HepG2 (cell line): ENCODE measurements around the gene CMTM8. TPM values are rescaled to one million over a fixed set of nuclear protein-coding genes. Genes with fewer than 3 reads are reported as not detected.
A peak's percentile ranks its signal among the peaks of the same experiment; 100 is the strongest.

Source experiments
- BCL6 ChIP-seq: IDR thresholded peaks from 2 replicates; pipeline ENCODE4 v1.6.1; 2016; ENCODE audit warnings: missing genetic modification reagents, missing compliant biosample characterization
- DNMT1 ChIP-seq: sonication (generic); formaldehyde crosslinking; IDR thresholded peaks from 2 replicates; pipeline ENCODE4 v1.5.1; 2020; ENCODE audit warnings: mild to moderate bottlenecking, missing genetic modification reagents
- GMEB1 ChIP-seq: sonication (generic); formaldehyde crosslinking; IDR thresholded peaks from 2 replicates; pipeline ENCODE4 v1.5.1; 2020; ENCODE audit warnings: missing genetic modification reagents, mild to moderate bottlenecking, borderline replicate concordance
- GZF1 ChIP-seq: sonication (generic); formaldehyde crosslinking; IDR thresholded peaks from 2 replicates; pipeline ENCODE4 v1.5.1; 2020; ENCODE audit warnings: mild to moderate bottlenecking, missing genetic modification reagents
- HCFC1 ChIP-seq: fragments of 150-350 bp; IDR thresholded peaks from 2 replicates; pipeline ENCODE4 v1.6.1; 2014; ENCODE audit warnings: low read depth, low read length
- KAT2B ChIP-seq: fragments of 150-350 bp; IDR thresholded peaks from 2 replicates; pipeline ENCODE4 v1.6.1; 2014; ENCODE audit warnings: low read depth, low read length, borderline replicate concordance
- SMAD9 ChIP-seq: sonication (generic); formaldehyde crosslinking; IDR thresholded peaks from 2 replicates; pipeline ENCODE4 v1.5.1; 2020; ENCODE audit warnings: mild to moderate bottlenecking, missing genetic modification reagents
- SP1 ChIP-seq, 2 experiments: fragments of 450-650 bp in 1 of 2; sonication (generic) in 1 of 2; formaldehyde crosslinking in 1 of 2; IDR thresholded peaks; 2 replicates each; pipeline versions ENCODE4 v1.4.0 to v1.6.1; 2016 to 2020; ENCODE audit warnings: missing genetic modification reagents in 1 of 2
- YY1 ChIP-seq: IDR thresholded peaks from 2 replicates; pipeline ENCODE4 v1.6.1; 2011; ENCODE audit warnings: low read length, low read depth, moderate library complexity, mild to moderate bottlenecking; ENCODE audit not compliant: insufficient read depth, insufficient replicate concordance
- ZNF205 ChIP-seq: IDR thresholded peaks from 2 replicates; pipeline ENCODE4 v1.6.1; 2018; ENCODE audit warnings: missing biosample characterization, missing genetic modification reagents
- ZNF574 ChIP-seq: sonication (generic); formaldehyde crosslinking; IDR thresholded peaks from 2 replicates; pipeline ENCODE4 v1.4.0; 2020; ENCODE audit warnings: missing genetic modification reagents
- ZNF775 ChIP-seq: sonication (generic); formaldehyde crosslinking; IDR thresholded peaks from 2 replicates; pipeline ENCODE4 v1.4.0; 2020; ENCODE audit warnings: missing genetic modification reagents, mild to moderate bottlenecking, moderate library complexity, borderline replicate concordance
- polyA plus RNA-seq, 8 experiments: library from polyadenylated mRNA; depleted of rRNA in 3 of 8; stranded (reverse) in 7 of 8; unstranded in 1 of 8; fragments of >200 nt; fragmentation: Illumina TruSeq in 4 of 8; extraction: Trizol in 4 of 8; gene quantifications; 2 replicates each; pipeline versions ENCODE4 v1.2.1 to v1.2.3, GENCODE V29; 2011 to 2016; ENCODE audit warnings: low read depth in 4 of 8, missing spikeins in 1 of 8, mixed read lengths in 1 of 8; ENCODE audit not compliant: insufficient read depth in 1 of 8
- total RNA-seq, 5 experiments: library from RNA; depleted of rRNA; stranded (reverse); fragments of >200 nt; fragmentation: Illumina TruSeq; extraction: Trizol; gene quantifications; 2 replicates each; pipeline ENCODE4 v1.2.3, GENCODE V29; 2016; ENCODE audit warnings: low read depth in 1 of 5
- TF ChIP-seq, protein P1 (sequence below): sonication (generic); formaldehyde crosslinking; IDR thresholded peaks from 2 replicates; pipeline ENCODE4 v1.4.0; 2020; ENCODE audit warnings: mild to moderate bottlenecking, missing genetic modification reagents, borderline replicate concordance
- TF ChIP-seq, protein P2 (sequence below): sonication (generic); formaldehyde crosslinking; IDR thresholded peaks from 2 replicates; pipeline ENCODE4 v1.5.0; 2020; ENCODE audit warnings: missing genetic modification reagents, mild to moderate bottlenecking, borderline replicate concordance

The CMTM8 gene
- total and polyA plus RNA-seq, 2 of the 13 experiments (the other 11 are each of a cell fraction or from before 2014, with no cell fraction given) = 8.9 to 15.8 TPM

DNA sequence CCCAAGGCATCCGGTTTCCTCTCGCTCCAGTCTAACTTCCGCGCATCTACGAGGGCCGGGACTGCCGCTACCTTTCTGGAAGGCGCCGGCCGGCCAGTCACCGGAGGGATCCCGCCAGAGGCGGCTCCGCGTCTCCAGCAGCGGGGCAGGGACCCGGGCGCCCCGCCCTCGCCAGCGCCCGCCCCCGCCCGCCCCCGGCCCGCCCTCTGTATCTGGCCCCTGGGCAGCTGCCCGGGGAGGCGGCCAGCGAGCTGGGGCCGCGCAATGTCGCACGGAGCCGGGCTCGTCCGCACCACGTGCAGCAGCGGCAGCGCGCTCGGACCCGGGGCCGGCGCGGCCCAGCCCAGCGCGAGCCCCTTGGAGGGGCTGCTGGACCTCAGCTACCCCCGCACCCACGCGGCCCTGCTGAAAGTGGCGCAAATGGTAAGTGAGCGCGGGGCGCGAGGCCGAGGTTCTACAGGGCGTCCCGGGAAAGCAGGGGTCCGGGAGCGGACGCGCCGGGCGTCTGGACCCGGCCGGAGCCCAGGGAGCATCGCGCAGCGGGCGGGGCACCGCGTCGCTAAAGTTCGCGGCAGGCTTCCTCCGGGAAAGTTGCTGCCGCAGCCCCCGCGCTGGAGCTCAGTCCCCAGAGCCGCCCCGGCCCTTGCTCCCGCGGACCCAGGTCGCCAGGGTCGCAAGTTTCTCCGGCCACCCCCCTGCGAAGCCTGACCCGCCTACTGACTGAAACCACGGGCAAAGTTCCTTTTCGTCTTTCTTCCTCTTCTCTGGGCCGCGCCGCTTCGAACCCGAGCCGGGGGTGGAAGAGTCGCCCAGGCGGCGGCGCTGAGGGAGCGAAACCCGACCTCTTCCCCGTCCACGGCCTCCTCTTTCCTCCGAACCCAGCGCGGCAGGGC is 153.4 kb downstream of the CMTM8 start, which contains the start of gene CMTM7 (continued):
- TF ChIP-seq ZNF574 (CRISPR knock-in tag) (no peak; the same call in 1 of the 2 replicates), GMEB1 (CRISPR knock-in tag) (peak; percentile 50; the same call in 1 of the 2 replicates), KAT2B (no peak), GZF1 (no peak), ZNF205 (CRISPR knock-in tag) (no peak; the same call in 1 of the 2 replicates), BCL6 (peak; percentile 8; the same call in 1 of the 2 replicates), ZNF775 (CRISPR knock-in tag) (no peak), HCFC1 (no peak), DNMT1 (CRISPR knock-in tag) (peak; percentile 19; the same call in 1 of the 2 replicates), SP1 (IDR thresholded peaks at IDR 0.05) (no peak), SP1 (CRISPR knock-in tag; IDR thresholded peaks at IDR 0.05) (no peak), SMAD9 (CRISPR knock-in tag) (no peak), YY1 (peak; percentile 45)
- TF ChIP-seq, protein P1, sequence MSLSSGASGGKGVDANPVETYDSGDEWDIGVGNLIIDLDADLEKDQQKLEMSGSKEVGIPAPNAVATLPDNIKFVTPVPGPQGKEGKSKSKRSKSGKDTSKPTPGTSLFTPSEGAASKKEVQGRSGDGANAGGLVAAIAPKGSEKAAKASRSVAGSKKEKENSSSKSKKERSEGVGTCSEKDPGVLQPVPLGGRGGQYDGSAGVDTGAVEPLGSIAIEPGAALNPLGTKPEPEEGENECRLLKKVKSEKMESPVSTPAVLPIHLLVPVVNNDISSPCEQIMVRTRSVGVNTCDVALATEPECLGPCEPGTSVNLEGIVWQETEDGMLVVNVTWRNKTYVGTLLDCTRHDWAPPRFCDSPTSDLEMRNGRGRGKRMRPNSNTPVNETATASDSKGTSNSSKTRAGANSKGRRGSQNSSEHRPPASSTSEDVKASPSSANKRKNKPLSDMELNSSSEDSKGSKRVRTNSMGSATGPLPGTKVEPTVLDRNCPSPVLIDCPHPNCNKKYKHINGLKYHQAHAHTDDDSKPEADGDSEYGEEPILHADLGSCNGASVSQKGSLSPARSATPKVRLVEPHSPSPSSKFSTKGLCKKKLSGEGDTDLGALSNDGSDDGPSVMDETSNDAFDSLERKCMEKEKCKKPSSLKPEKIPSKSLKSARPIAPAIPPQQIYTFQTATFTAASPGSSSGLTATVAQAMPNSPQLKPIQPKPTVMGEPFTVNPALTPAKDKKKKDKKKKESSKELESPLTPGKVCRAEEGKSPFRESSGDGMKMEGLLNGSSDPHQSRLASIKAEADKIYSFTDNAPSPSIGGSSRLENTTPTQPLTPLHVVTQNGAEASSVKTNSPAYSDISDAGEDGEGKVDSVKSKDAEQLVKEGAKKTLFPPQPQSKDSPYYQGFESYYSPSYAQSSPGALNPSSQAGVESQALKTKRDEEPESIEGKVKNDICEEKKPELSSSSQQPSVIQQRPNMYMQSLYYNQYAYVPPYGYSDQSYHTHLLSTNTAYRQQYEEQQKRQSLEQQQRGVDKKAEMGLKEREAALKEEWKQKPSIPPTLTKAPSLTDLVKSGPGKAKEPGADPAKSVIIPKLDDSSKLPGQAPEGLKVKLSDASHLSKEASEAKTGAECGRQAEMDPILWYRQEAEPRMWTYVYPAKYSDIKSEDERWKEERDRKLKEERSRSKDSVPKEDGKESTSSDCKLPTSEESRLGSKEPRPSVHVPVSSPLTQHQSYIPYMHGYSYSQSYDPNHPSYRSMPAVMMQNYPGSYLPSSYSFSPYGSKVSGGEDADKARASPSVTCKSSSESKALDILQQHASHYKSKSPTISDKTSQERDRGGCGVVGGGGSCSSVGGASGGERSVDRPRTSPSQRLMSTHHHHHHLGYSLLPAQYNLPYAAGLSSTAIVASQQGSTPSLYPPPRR (CRISPR knock-in tag) = no peak
- TF ChIP-seq, protein P2, sequence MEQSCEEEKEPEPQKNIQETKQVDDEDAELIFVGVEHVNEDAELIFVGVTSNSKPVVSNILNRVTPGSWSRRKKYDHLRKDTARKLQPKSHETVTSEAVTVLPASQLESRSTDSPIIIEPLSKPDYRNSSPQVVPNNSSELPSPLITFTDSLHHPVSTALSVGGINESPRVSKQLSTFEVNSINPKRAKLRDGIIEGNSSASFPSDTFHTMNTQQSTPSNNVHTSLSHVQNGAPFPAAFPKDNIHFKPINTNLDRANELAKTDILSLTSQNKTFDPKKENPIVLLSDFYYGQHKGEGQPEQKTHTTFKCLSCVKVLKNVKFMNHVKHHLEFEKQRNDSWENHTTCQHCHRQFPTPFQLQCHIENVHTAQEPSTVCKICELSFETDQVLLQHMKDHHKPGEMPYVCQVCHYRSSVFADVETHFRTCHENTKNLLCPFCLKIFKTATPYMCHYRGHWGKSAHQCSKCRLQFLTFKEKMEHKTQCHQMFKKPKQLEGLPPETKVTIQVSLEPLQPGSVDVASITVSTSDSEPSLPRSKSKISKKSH (CRISPR knock-in tag) = peak; percentile 75; the same call in 1 of the 2 replicates
